ENCODE results near the gene HRH2.

- TF ChIP-seq GATA3 (IDR thresholded peaks at IDR 0.05; ENCODE audit: low read depth, low read length) (no peak), GATA2 (IDR thresholded peaks at IDR 0.05; ENCODE audit: low read depth, low read length) (no peak)
Measured at GRCh38 chr5:175627739-175628138, 30.1 kb upstream of the HRH2 start.
